AG09319 (cell line): ENCODE data around the gene TUBB.
"Not testable (repeated sequence)": the region's sequence is repeated elsewhere in the genome, so short reads cannot be mapped to it uniquely, and the experiment has no call there.

Experiments
- DNase-seq: peaks from one replicate; pipeline ENCODE4 v3.0.0-alpha.2; 2010; ENCODE audit warnings: low read depth; ENCODE audit errors: extremely low read depth
- CTCF ChIP-seq: IDR thresholded peaks from 2 replicates; pipeline ENCODE4 v1.5.1; 2011; ENCODE audit warnings: low read depth, mild to moderate bottlenecking, inconsistent platforms, low read length, moderate library complexity

TUBB gene

GRCh38 chr6:30750379-30750668, 30.2 kb downstream of the TUBB start:
- DNase-seq = no peak
- TF ChIP-seq CTCF = no peak

GRCh38 chr6:30752157-30752927, 32.2 kb downstream of the TUBB start:
- peak; percentile 99 for DNase-seq
- peak; percentile 23 for TF ChIP-seq CTCF

GRCh38 chr6:30754631-30755030, 34.5 kb downstream of the TUBB start:
- DNase-seq = no peak
- no peak for TF ChIP-seq CTCF

- DNase-seq = not testable (repeated sequence)
These were observed 36.4 kb downstream of the TUBB start for GRCh38 chr6:30756405-30757003.

GRCh38 chr6:30757261-30757904, 37.2 kb downstream of the TUBB start:
- TF ChIP-seq CTCF = no peak
- no peak for DNase-seq

GRCh38 chr6:30759575-30760239, 39.6 kb downstream of the TUBB start:
- TF ChIP-seq CTCF = no peak
- no peak for DNase-seq

GRCh38 chr6:30760549-30760948, 40.4 kb downstream of the TUBB start:
- DNase-seq = no peak
- no peak for TF ChIP-seq CTCF
